NCI-H345 treated with DMSO at 0.1 percent for 48 hours (cell line): ENCODE measurements around the gene P4HA2.
"Not testable (repeated sequence)": the region's sequence is repeated elsewhere in the genome, so short reads cannot be mapped to it uniquely, and the experiment has no call there.

Experiments
- DNase-seq: peaks from one replicate; lab custom pipeline; 2025; ENCODE audit not compliant: unreplicated experiment; lab: John Stamatoyannopoulos, UW

P4HA2 gene

GRCh38 chr5:132145326-132145725, 82.3 kb downstream of the P4HA2 start:
- DNase-seq: not testable (repeated sequence)

- no peak for DNase-seq
Observed at GRCh38 chr5:132143148-132143547, 84.5 kb downstream of the P4HA2 start.

GRCh38 chr5:132142459-132142858, 85.2 kb downstream of the P4HA2 start:
- DNase-seq: no peak
